ENCODE results near the gene ADAMTS16. TPM values are rescaled to one million over a fixed set of nuclear protein-coding genes. Genes with fewer than 3 reads are reported as not detected.

The ADAMTS16 gene
- total and polyA plus RNA-seq, 12 donors = 0.01 to 0.47 (median 0.12) TPM; not detected in 6

DNA sequence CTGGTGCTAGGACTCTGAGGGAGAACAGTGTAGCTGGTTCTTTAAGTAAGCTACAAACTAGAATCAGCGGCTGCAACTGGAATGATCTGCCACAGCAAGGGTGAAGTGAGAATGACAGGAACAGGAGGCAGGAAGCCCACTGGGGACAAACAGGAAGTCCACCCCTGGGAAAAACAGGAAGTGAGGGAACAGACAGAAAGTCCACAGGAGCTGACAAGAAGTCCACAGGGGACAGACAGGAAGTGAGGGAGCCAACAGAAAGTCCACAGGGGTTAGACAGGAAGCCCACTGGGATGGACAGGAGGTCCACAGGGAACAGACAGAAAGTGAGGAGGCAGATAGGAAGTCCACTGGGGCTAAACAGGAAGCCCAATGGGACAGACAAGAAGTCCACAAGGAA is 15.5 kb downstream of the ADAMTS16 start:
- DNase-seq = no peak
- Histone ChIP-seq H3K27ac (peak overlapping the region in 1 of 10 donors; percentile 27), H3K36me3 (no peaks in the 10 kb centered on the region), H3K27me3 (no peaks in the 10 kb centered on the region), H3K4me1 (peaks cover 0 to 7% (median 0%) of the 10 kb centered on the region in 9 donors), H3K4me3 (no peak overlapping the region), H3K9me3 (peaks cover 0 to 22% (median 2%) of the 10 kb centered on the region in 11 donors)
- ATAC-seq = no peak
- intact Hi-C loops (cut with DNase I) = loop anchor here in 1 of 10 donors (10.0 kb wide), 1 partner anchor 271 kb away; no protein-coding TSS in a partner anchor
- TF ChIP-seq, protein P1, sequence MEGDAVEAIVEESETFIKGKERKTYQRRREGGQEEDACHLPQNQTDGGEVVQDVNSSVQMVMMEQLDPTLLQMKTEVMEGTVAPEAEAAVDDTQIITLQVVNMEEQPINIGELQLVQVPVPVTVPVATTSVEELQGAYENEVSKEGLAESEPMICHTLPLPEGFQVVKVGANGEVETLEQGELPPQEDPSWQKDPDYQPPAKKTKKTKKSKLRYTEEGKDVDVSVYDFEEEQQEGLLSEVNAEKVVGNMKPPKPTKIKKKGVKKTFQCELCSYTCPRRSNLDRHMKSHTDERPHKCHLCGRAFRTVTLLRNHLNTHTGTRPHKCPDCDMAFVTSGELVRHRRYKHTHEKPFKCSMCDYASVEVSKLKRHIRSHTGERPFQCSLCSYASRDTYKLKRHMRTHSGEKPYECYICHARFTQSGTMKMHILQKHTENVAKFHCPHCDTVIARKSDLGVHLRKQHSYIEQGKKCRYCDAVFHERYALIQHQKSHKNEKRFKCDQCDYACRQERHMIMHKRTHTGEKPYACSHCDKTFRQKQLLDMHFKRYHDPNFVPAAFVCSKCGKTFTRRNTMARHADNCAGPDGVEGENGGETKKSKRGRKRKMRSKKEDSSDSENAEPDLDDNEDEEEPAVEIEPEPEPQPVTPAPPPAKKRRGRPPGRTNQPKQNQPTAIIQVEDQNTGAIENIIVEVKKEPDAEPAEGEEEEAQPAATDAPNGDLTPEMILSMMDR (IDR thresholded peaks at IDR 0.05) = no peak
- 52 to 67% methylated on average over 1 of the region's 1 CpG for WGBS, 2 donors

DNA sequence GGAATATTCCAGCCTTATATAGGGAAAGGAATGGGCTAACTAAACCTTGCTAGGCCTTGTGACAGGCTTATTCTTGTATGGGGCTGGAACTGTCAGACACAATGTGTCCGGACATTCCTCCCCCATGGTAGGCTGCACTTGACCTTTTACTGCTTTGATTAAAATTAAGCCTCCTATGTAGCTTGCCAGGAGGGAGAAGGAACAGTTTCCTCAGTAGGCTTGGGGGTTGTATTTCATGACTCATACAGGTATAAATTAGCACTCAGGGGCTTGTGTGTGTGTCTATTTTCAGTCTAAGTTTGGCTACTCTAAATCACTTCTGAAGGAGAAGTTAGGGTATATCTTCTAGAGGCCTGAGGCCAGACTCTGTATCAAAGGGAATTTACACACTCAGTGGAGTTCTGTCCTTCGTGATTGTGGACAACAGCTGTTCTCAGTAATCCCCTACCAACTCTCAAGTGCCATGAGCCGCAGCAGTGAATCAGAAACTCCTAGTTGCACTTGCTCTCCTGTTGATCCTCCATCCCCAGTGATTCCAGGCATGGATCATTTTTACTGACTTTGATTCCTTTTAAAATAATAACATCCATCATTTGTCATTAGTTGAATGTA is 16.4 kb downstream of the ADAMTS16 start:
- intact Hi-C loops (cut with DNase I) = loop anchor here in 1 of 10 donors (10.0 kb wide), 1 partner anchor 272 kb away; no protein-coding TSS in a partner anchor
- no peak for ATAC-seq
- no peaks in the 10 kb centered on the region for H3K36me3 ChIP-seq

DNA sequence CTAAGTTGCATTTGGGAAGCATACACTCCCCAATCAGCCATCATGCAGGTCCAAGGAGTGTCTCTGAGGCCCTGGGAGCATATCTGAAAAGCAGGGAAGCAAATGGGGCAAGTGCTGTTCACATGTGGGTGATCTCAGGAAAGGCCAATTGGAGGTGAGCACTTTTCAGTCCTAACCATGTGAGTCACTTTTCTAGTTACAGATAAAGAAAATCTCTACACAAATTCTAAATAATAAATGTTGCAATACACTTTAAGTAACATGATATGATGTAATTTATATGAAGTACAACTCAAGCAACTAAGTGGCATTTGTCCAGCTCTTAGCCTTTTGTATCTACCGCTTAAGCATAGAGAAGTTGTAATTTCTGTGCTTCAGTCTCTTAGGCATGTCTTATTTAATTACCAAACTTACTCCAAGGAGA is 18.4 kb downstream of the ADAMTS16 start:
- Histone ChIP-seq H3K36me3 (no peaks in the 10 kb centered on the region), H3K4me1 (peaks cover 0 to 7% (median 0%) of the 10 kb centered on the region in 9 donors), H3K9me3 (peaks cover 0 to 16% (median 0%) of the 10 kb centered on the region in 11 donors), H3K27me3 (no peaks in the 10 kb centered on the region), H3K27ac (no peak overlapping the region), H3K4me3 (no peak overlapping the region)
- no peak for ATAC-seq
- no peak for DNase-seq
- TF ChIP-seq, protein P1 (IDR thresholded peaks at IDR 0.05) = no peak
- intact Hi-C loops (cut with DNase I) = loop anchor here in 1 of 10 donors (10.0 kb wide), 1 partner anchor 274 kb away; no protein-coding TSS in a partner anchor
- 95 to 99% methylated on average over 1 of the region's 1 CpG for WGBS, 2 donors

More for the DNA sequence above, 16.4 kb downstream of the ADAMTS16 start:
- no peak overlapping the region for H3K4me3 ChIP-seq
- H3K9me3 ChIP-seq = peaks cover 0 to 16% (median 0%) of the 10 kb centered on the region in 11 donors
- H3K4me1 ChIP-seq = peaks cover 0 to 7% (median 0%) of the 10 kb centered on the region in 9 donors
- no peaks in the 10 kb centered on the region for H3K27me3 ChIP-seq
- no peak for DNase-seq
- no peak overlapping the region for H3K27ac ChIP-seq
- TF ChIP-seq, protein P1 (IDR thresholded peaks at IDR 0.05) = no peak
- WGBS, 2 donors = 68 to 70% methylated on average over 3 of the region's 3 CpGs

DNA sequence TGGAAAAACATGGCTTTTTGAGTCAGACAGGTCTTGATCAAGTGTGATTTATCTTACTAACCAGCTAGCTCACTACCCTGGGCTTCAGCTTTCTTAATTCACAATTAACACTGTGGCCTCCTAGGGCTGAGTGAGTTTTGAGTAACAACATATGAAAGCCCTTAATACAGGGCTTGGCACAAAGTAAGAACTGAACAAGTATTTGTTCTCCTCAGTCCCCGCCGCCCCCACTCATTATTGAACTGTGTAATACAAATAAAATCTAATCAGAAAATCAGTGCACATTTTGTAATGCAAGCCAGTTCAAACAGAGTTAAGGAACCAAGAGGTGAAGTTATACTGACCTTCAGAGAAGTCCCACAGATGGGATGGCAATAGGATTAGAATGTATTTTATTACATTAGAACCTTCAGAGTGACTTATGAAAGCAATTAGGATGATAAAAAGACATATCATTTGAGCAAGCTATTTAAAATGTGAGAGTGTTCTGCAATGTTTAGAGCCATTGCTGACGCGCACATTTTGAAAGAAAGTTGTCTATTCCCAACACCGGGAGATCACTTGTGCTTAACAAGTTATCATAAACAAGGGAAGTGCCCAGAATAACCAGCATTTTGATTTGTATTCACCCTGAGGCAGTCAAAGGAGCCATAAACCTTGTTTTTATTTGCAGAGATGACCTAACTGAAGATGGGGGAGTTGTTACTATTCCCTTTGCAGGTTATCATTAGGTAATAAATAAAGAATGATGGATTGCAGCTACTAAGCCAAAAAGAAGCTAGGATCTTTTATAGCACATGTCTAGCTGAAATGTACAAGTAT is 19.4 kb downstream of the ADAMTS16 start:
- 57 to 61% methylated on average over 5 of the region's 5 CpGs for WGBS, 2 donors
- no peak for DNase-seq

More for the DNA sequence above, 19.4 kb downstream of the ADAMTS16 start:
- H3K27me3 ChIP-seq = no peaks in the 10 kb centered on the region
- H3K9me3 ChIP-seq = peaks cover 0 to 16% (median 0%) of the 10 kb centered on the region in 11 donors
- intact Hi-C loops (cut with DNase I) = loop anchor here in 1 of 10 donors (10.0 kb wide), 1 partner anchor 275 kb away; no protein-coding TSS in a partner anchor
- H3K27ac ChIP-seq = no peak overlapping the region
- no peaks in the 10 kb centered on the region for H3K36me3 ChIP-seq
- TF ChIP-seq, protein P1 (IDR thresholded peaks at IDR 0.05) = no peak
- ATAC-seq = no peak
- H3K4me3 ChIP-seq = no peak overlapping the region
- H3K4me1 ChIP-seq = peaks cover 0 to 7% (median 0%) of the 10 kb centered on the region in 9 donors
